Duodenal mucosa (tissue), 2 donors: ENCODE results near the gene ZNF511.

ENCODE experiments used
- H3K27ac ChIP-seq: one replicate; pipeline ENCODE4 v1.7.0; 2013; ENCODE audit warnings: low read depth, low read length
- H3K27me3 ChIP-seq, 2 donors: one replicate each; pipeline ENCODE4 v1.7.0; 2013; ENCODE audit warnings: low read length in 2 of 2, control low read depth in 1 of 2; ENCODE audit not compliant: insufficient read depth in 2 of 2, control insufficient read depth in 1 of 2
- H3K36me3 ChIP-seq, 2 donors: one replicate each; pipeline ENCODE4 v1.7.0; 2013; ENCODE audit warnings: low read length in 2 of 2, control low read depth in 1 of 2; ENCODE audit not compliant: insufficient read depth in 2 of 2, control insufficient read depth in 1 of 2
- H3K4me1 ChIP-seq, 2 donors: one replicate each; pipeline ENCODE4 v1.7.0; 2013; ENCODE audit warnings: low read length in 2 of 2, control low read depth in 1 of 2; ENCODE audit not compliant: insufficient read depth in 2 of 2, control insufficient read depth in 1 of 2
- H3K4me3 ChIP-seq, 2 donors: one replicate each; pipeline ENCODE4 v1.7.0; 2013; ENCODE audit warnings: low read length in 2 of 2, low read depth in 1 of 2
- H3K9ac ChIP-seq, 2 donors: one replicate each; pipeline ENCODE4 v1.7.0; 2013; ENCODE audit warnings: low read length in 2 of 2, low read depth in 1 of 2
- H3K9me3 ChIP-seq, 2 donors: one replicate each; pipeline ENCODE4 v1.7.0; 2013; ENCODE audit warnings: low read length in 2 of 2, control low read depth in 1 of 2; ENCODE audit not compliant: control insufficient read depth in 1 of 2

ZNF511 gene

DNA sequence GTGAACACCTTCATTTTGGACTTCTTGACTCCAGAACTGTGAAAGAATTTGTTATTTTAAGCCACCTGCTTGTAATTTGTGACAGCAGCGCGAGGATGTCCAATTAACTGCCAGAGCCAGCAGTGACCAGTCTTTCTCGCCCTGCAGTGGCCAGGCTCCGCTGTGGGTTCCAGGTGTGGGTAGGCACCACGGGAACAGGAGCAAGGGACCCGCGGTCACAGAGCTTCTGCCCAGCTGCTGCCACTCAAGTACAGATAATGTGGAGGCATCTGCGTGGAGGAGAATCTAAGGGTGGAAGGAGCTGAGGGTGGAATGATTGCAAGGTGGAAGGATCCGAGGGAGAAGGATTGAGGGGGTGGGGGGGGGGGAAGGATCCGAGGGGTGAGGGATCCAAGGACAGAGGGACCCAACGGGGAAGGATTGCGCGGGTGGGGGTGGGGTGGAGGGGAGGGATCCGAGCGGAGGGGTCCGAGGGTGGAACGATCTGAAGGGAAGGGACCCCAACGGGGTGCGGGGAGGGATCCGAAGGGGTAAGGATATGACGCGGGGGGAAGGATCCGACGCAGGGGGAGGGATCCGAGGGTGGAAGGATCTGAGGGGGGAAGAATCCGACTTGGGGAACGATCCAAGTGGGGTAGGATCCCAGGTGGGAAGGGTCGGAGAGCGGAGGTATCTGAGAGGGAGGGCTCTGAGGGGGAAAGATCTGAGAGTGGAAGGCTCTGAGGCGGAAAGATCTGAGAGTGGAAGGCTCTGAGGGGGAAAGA, 24.4 kb downstream of the ZNF511 start:
- Histone ChIP-seq H3K4me3 (no peak overlapping the region), H3K9ac (no peak overlapping the region), H3K27ac (no peak overlapping the region), H3K9me3 (no peaks in the 10 kb centered on the region), H3K36me3 (no peaks in the 10 kb centered on the region), H3K27me3 (peaks cover 58 to 65% of the 10 kb centered on the region in 2 donors), H3K4me1 (peaks cover 5 to 17% of the 10 kb centered on the region in 2 donors)

DNA sequence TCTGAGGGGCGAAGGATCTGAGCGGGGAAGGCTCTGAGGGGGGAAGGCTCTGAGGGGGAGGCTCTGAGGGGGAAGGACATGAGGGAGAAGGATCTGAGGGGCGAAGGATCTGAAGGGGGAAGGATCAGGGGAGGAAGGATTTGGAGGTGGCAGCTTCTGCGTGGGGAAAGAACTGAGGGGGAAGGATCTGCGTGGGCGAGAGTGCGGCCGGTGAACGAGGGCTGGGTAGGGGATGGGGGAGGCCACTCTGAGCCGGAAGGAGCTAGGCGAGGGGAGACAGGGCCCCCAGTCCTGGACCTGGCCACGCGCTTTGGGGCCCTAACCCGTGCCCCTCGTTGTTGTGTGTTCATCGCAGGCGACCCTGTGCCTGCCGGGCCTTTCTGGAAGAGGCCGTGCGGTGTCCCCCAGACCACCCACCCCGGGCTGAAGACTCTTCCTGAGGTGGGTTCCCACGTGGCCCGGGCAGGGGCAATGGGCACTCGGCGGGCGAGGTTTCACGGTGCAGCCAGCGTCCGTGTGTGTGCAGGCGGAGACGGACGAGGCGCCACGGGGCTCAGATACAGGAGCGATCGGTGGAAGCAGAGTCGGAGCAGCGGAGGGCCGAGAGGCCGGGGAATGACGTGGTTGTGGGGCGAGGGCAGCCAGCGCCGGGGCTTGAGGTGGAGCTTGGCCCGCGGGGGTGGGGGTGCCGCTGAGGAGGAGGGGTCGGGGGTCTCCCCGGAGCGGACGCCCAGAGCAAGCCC, 26.0 kb downstream of the ZNF511 start:
- Histone ChIP-seq H3K4me3 (peak overlapping the region; percentile 50 to 54), H3K27me3 (peaks cover 46 to 60% of the 10 kb centered on the region in 2 donors), H3K36me3 (no peaks in the 10 kb centered on the region), H3K9me3 (no peaks in the 10 kb centered on the region), H3K27ac (no peak overlapping the region), H3K4me1 (peaks cover 5 to 17% of the 10 kb centered on the region in 2 donors), H3K9ac (no peak overlapping the region)

DNA sequence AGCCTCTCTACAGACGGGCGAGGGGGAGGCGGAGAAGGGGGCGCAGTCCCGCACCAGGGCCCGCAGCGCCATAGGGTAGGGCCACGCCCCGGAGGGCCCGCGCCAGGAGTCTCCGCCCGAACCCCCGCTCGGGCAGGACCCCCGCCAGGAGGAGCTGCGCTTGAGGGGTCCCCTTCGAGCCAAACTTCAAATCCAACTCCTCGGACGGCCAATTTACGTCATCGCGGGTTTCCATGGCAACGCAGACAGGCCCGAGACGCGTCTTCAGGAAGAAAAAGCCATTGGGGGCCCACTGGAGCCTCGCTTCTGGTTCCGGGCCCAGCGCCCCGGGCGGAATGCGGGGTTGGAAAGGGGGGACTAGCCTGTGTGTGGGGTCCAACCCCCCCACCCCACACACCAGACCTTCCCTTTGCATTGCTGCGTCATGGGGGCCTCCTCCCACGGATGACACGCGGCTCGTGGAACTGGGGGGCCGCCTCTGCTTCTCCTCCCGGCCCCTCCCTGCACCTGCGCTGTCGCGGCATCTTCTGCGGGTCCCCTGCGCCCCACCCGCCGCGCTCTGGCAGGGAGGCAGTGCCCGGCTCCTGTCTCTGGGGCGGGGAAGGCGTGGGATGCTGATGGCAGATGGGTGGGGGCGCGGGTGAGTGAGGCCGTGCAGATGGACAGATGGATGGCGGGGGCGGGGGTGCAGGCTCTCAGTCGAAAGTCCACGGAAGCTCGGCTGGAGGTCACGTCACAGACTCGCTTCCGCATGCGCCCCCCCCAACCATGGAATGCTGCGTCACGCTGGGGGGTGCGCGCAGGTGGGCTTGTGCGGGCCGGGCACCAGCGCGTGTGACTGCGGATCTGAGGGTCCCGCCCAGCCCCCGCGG, 26.8 kb downstream of the ZNF511 start:
- H3K36me3 ChIP-seq: no peaks in the 10 kb centered on the region
- H3K4me3 ChIP-seq: peak overlapping the region; percentile 50 to 54
- H3K9me3 ChIP-seq: no peaks in the 10 kb centered on the region
- H3K9ac ChIP-seq: no peak overlapping the region
- H3K27ac ChIP-seq: no peak overlapping the region
- peaks cover 46 to 60% of the 10 kb centered on the region in 2 donors for H3K27me3 ChIP-seq
- peaks cover 5 to 17% of the 10 kb centered on the region in 2 donors for H3K4me1 ChIP-seq

DNA sequence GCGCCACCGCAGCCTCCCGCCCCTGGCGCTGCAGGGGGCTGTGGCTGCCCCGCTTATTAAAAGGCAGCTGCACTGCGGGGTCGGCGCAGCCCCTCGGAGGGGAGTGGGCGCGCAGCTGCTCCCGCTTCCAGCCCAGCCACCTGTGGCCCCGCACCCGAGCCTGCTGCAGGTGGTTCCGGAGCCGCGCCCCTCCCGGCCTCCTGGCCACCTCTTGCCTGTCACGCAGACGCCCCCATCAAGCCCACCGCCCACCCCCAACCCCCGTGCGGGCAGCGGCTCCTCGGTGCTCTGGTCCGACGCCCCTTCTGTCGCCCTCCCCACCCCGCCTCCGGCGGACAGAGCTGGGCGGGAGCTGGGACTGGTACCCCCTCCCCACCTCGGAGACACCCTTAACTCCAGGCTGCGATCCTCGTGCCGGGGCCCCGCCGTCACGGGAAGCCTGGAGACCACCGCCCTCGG, 27.4 kb downstream of the ZNF511 start:
- H3K36me3 ChIP-seq: no peaks in the 10 kb centered on the region
- H3K27me3 ChIP-seq: peaks cover 40 to 60% of the 10 kb centered on the region in 2 donors
- no peaks in the 10 kb centered on the region for H3K9me3 ChIP-seq
- peak overlapping the region in 1 of 2 donors; percentile 54 for H3K4me3 ChIP-seq
- no peak overlapping the region for H3K27ac ChIP-seq
- H3K9ac ChIP-seq: no peak overlapping the region
- H3K4me1 ChIP-seq: peaks cover 5 to 17% of the 10 kb centered on the region in 2 donors

DNA sequence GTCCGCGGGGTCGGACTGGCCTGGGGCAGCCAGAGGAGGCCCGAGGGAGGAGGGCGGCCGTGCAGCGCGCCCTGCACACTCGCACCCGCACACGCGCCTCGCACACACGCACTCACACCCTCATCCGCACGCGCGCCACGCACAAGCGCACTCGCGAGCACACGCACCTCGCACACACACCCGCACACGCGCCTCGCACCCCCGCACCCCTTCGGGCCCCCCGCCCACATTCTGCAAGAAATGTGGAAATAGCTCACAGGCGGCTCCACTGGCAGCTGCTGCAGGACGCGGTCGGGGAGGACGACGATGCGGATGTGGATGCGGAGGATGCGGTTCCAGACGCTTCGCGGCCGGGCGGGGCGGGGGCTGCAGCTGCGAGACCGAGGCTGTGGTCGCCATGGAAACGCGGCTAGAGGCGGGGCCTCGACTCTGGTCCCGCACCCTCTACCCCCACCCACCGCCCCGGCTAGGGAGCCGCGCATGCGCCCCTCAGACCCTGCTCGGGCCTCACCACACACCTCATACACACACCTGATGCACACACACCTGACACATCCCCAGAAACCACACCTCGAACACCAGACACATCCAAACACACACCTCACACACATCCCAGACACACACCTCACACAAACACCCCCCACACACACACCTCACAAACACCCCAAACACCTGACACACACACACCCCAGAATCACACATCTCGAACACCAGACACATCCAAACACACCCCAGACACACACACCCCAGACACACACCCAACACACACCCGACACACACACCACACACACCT, 28.1 kb downstream of the ZNF511 start, which contains the start of gene CALY:
Gene CALY, minus strand, starts transcription at position 320 of the 793 bp plus-strand sequence. CDS start 7,907 bp downstream, outside the sequence.
- Histone ChIP-seq H3K27ac (no peak within 1 kb of the TSS), H3K9ac (no peak within 1 kb of the TSS), H3K36me3 (no peaks in the 10 kb centered on the region), H3K4me3 (peak within 1 kb of the TSS; percentile 50 to 54), H3K27me3 (peaks cover 35 to 55% of the 10 kb centered on the region in 2 donors), H3K4me1 (peaks cover 5 to 17% of the 10 kb centered on the region in 2 donors), H3K9me3 (no peaks in the 10 kb centered on the region)

DNA sequence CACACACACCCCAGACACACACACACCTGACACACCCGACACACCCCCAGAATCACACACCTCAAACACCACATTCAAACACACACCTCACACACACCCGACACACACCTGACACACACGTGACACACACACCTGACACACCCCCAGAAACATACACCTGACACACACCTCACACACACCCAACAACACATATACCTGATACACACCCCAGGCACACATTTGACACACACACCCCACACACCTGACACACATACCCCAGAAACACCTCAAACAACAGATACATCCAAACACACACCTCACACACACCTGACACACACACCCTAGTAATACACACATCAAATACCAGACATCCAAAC, 28.6 kb downstream of the ZNF511 start:
- Histone ChIP-seq H3K27me3 (peaks cover 29 to 50% of the 10 kb centered on the region in 2 donors), H3K9me3 (no peaks in the 10 kb centered on the region), H3K9ac (no peak overlapping the region), H3K4me3 (no peak overlapping the region), H3K4me1 (peaks cover 5 to 17% of the 10 kb centered on the region in 2 donors), H3K27ac (no peak overlapping the region), H3K36me3 (no peaks in the 10 kb centered on the region)

DNA sequence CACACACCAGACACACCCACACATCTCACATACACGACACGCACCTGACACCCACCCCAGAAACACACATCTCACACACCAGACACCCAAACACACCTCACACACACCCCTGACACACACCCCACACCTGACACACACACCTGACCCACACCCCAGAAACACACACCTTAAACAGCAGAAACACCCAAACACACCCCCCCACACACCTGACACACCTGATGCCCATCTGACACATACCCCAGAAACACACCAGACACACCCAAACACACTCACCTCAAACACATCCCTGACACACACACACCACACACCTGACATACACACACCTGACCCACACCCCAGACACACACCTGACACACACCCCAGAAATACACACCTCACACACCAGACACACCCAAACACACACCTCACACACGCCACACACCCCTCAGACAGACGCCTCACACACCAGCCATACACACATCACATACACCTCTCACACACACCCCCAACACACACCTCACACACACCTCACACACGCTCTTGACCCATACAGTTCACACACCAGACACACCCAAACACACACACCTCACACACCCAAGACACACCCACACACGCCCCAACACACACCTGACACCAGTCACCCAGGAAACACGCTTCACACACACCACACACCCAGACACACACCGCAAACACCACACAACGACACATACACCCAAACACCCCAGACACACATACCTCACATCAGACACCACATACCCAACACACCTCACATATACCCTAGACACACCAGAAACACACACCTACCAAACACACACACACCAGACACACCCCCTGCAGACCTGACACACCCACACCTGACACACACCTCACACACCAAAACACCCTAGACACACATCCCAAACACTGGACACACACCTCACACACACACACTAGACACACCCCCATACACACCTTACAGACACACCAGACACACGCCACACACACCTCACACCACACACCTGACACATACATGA, 29.7 kb downstream of the ZNF511 start:
- no peak overlapping the region for H3K9ac ChIP-seq
- H3K27ac ChIP-seq: no peak overlapping the region
- H3K9me3 ChIP-seq: no peaks in the 10 kb centered on the region
- peaks cover 26 to 44% of the 10 kb centered on the region in 2 donors for H3K27me3 ChIP-seq
- no peak overlapping the region for H3K4me3 ChIP-seq
- H3K4me1 ChIP-seq: peaks cover 11 to 22% of the 10 kb centered on the region in 2 donors
- H3K36me3 ChIP-seq: no peaks in the 10 kb centered on the region

DNA sequence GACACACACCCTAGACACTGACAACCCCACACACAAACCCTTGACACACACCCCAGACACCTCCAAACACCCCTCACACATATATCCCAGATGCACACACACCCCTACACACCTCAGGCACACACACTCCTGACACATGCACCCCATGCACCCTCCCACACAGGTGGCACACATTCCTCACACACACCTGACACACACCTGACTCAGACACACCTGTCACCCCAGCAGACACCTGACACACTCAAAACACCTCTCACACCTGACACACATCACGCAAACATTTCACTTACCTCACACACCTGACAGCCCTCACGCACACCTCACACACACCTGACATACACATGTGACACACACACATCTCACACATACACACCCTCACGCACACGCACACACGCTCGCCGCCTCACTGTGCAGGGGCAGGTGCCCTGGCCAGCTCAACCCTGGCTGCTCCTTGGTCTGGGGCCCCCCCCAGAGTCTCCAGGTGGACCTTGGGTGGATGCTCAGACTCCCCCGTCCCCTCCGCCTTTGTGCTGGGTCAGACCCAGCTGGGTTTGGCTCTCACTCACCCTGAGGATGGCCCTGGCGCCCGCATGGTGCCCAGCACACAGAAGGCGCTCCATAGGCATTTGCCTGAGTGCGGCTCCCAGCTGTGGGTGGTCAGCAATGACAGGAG, 31.1 kb downstream of the ZNF511 start:
- Histone ChIP-seq H3K9me3 (no peaks in the 10 kb centered on the region), H3K9ac (no peak overlapping the region), H3K27ac (no peak overlapping the region), H3K4me1 (peaks cover 11 to 24% of the 10 kb centered on the region in 2 donors), H3K4me3 (no peak overlapping the region), H3K27me3 (peaks cover 21 to 39% of the 10 kb centered on the region in 2 donors), H3K36me3 (no peaks in the 10 kb centered on the region)
